ENCODE measurements around the gene ADCK1.

- TF ChIP-seq CTCF (conservative IDR thresholded peaks at IDR 0.05; ENCODE audit: low read depth in 2 of 2), result no peak
- TF ChIP-seq EZH2 (IDR thresholded peaks at IDR 0.05; ENCODE audit: low read depth, unreplicated experiment), result no peak
- TF ChIP-seq POLR2AphosphoS5 (IDR thresholded peaks at IDR 0.05; ENCODE audit: low read depth), result no peak
- no peak for TF ChIP-seq ZNF462 (CRISPR knock-in tag; IDR thresholded peaks at IDR 0.05)
- TF ChIP-seq EZH2phosphoT487 (IDR thresholded peaks at IDR 0.05; ENCODE audit: unreplicated experiment), result no peak
These were observed 110.0 kb downstream of the ADCK1 start for GRCh38 chr14:77909911-77910310.
